OCI-LY1 (cell line): ENCODE data around the gene TLR3.

Experiments
- H2AFZ ChIP-seq: fragments of 200-600 bp; sonication (generic), shearing (Covaris generic); 2 replicates; pipeline ENCODE4 v1.6.0; 2014; ENCODE audit warnings: antibody characterized with exemption, mild to moderate bottlenecking, low read length
- H3F3A ChIP-seq: fragments of 200-600 bp; sonication (generic), shearing (Covaris generic); 2 replicates; pipeline ENCODE4 v1.6.0; 2014; ENCODE audit warnings: mild to moderate bottlenecking, antibody characterized with exemption, low read length, moderate library complexity; ENCODE audit not compliant: insufficient read depth
- H3K27ac ChIP-seq: fragments of 200-600 bp; sonication (generic); 2 replicates; pipeline ENCODE4 v1.5.1; 2014; ENCODE audit warnings: low read length, mixed run types, mild to moderate bottlenecking, low read depth; ENCODE audit not compliant: poor library complexity, severe bottlenecking
- H3K27me3 ChIP-seq: fragments of 200-600 bp; sonication (generic); 2 replicates; pipeline ENCODE4 v1.6.0; 2014; ENCODE audit warnings: antibody characterized with exemption, mild to moderate bottlenecking, low read length, moderate library complexity; ENCODE audit not compliant: insufficient read depth
- H3K36me3 ChIP-seq: fragments of 200-600 bp; sonication (generic); 2 replicates; pipeline ENCODE4 v1.6.1; 2014; ENCODE audit warnings: mild to moderate bottlenecking, antibody characterized with exemption, low read length, moderate library complexity, mixed read lengths; ENCODE audit not compliant: insufficient read depth
- H3K4me1 ChIP-seq: fragments of 200-600 bp; sonication (generic); 2 replicates; pipeline ENCODE4 v1.5.1; 2014; ENCODE audit warnings: mild to moderate bottlenecking, low read length, moderate library complexity; ENCODE audit not compliant: insufficient read depth, severe bottlenecking
- H3K4me2 ChIP-seq: fragments of 200-600 bp; sonication (generic), shearing (Covaris generic); 2 replicates; pipeline ENCODE4 v1.6.1; 2014; ENCODE audit warnings: low read length
- H3K4me3 ChIP-seq: fragments of 200-600 bp; sonication (generic); 2 replicates; pipeline ENCODE4 v1.5.1; 2014; ENCODE audit warnings: low read length, low read depth, mild to moderate bottlenecking, mixed read lengths; ENCODE audit not compliant: poor library complexity, severe bottlenecking
- H3K79me2 ChIP-seq: fragments of 200-600 bp; shearing (Covaris generic); 2 replicates; pipeline ENCODE4 v1.6.1; 2016; ENCODE audit warnings: mixed run types, low read length, mixed read lengths; ENCODE audit not compliant: insufficient read depth
- H3K9ac ChIP-seq: fragments of 200-600 bp; sonication (generic), shearing (Covaris generic); 2 replicates; pipeline ENCODE4 v1.6.1; 2014; ENCODE audit warnings: mild to moderate bottlenecking, low read length, mixed read lengths
- H3K9me2 ChIP-seq: fragments of 200-600 bp; sonication (generic), shearing (Covaris generic); 2 replicates; pipeline ENCODE4 v1.6.1; 2014; ENCODE audit warnings: low read depth, mild to moderate bottlenecking, low read length, mixed read lengths
- H3K9me3 ChIP-seq: fragments of 200-600 bp; shearing (Covaris generic); 2 replicates; pipeline ENCODE4 v1.6.1; 2014; ENCODE audit warnings: low read length, mixed read lengths
- H4K20me1 ChIP-seq: fragments of 200-600 bp; sonication (generic), shearing (Covaris generic); 2 replicates; pipeline ENCODE4 v1.6.0; 2016; ENCODE audit warnings: mild to moderate bottlenecking, low read length; ENCODE audit not compliant: insufficient read depth
- CTCF ChIP-seq: fragments of 200-600 bp; sonication (generic), shearing (Covaris generic); IDR thresholded peaks from 2 replicates; pipeline ENCODE4 v1.5.1; 2017; ENCODE audit warnings: mild to moderate bottlenecking, antibody characterized with exemption, low read length, moderate library complexity, mixed read lengths
- EZH2 ChIP-seq: fragments of 200-600 bp; sonication (generic), shearing (Covaris generic); IDR thresholded peaks from 2 replicates; pipeline ENCODE4 v1.8.0; 2017; ENCODE audit warnings: borderline replicate concordance, mixed run types, mild to moderate bottlenecking, antibody characterized with exemption, low read length, moderate library complexity, mixed read lengths

The TLR3 gene

GRCh38 chr4:186096681-186097165 is 27.8 kb downstream of the TLR3 start:
- H3K9me2 ChIP-seq: no peaks in the 10 kb centered on the region
- TF ChIP-seq EZH2 (no peak), CTCF (no peak)
- no peaks in the 10 kb centered on the region for H4K20me1 ChIP-seq
- H3K36me3 ChIP-seq: no peaks in the 10 kb centered on the region
- H3K4me2 ChIP-seq: no peak overlapping the region
- no peak overlapping the region for H2AFZ ChIP-seq
- no peaks in the 10 kb centered on the region for H3F3A ChIP-seq
- no peak overlapping the region for H3K4me3 ChIP-seq
- no peaks in the 10 kb centered on the region for H3K4me1 ChIP-seq
- H3K79me2 ChIP-seq: no peaks in the 10 kb centered on the region
- H3K9me3 ChIP-seq: no peaks in the 10 kb centered on the region
- no peak overlapping the region for H3K27ac ChIP-seq
- H3K9ac ChIP-seq: no peak overlapping the region
- no peaks in the 10 kb centered on the region for H3K27me3 ChIP-seq

DNA sequence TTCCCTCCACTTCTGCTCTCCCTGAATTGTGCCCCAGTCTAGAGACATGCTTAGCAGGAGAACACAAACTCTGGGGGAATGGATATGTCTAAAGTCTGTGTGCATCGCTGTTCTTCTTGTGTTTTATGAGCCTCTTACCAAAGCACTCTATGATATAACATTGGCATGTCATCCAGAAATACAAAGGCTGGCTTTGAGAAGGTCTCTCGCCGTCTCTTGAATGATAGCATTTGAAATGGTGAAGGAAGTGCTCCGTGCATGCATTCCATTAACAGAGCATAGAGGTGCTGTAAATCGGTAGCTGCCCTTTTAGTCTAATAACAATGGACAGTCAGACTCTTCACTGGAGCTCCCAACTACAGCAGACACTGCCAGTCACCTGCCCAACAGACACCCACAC is 28.4 kb downstream of the TLR3 start:
- Histone ChIP-seq H3F3A (no peaks in the 10 kb centered on the region), H4K20me1 (no peaks in the 10 kb centered on the region), H3K9me3 (no peaks in the 10 kb centered on the region)

GRCh38 chr4:186102931-186103330 is 34.0 kb downstream of the TLR3 start:
- no peaks in the 10 kb centered on the region for H4K20me1 ChIP-seq
- H3K27ac ChIP-seq: no peak overlapping the region
- H3K4me1 ChIP-seq: peaks cover 8% of the 10 kb centered on the region
- H3K4me2 ChIP-seq: no peak overlapping the region
- no peak overlapping the region for H3K4me3 ChIP-seq
- no peaks in the 10 kb centered on the region for H3K79me2 ChIP-seq
- H3F3A ChIP-seq: no peaks in the 10 kb centered on the region
- H3K36me3 ChIP-seq: no peaks in the 10 kb centered on the region
- H3K9me2 ChIP-seq: no peaks in the 10 kb centered on the region
- H2AFZ ChIP-seq: no peak overlapping the region
- no peaks in the 10 kb centered on the region for H3K9me3 ChIP-seq
- peaks cover 15% of the 10 kb centered on the region for H3K27me3 ChIP-seq
- no peak for TF ChIP-seq CTCF
- no peak for TF ChIP-seq EZH2
- H3K9ac ChIP-seq: no peak overlapping the region

More for the DNA sequence above, 28.4 kb downstream of the TLR3 start:
- no peak overlapping the region for H2AFZ ChIP-seq
- H3K4me1 ChIP-seq: no peaks in the 10 kb centered on the region
- H3K4me3 ChIP-seq: no peak overlapping the region
- H3K79me2 ChIP-seq: no peaks in the 10 kb centered on the region
- no peak overlapping the region for H3K9ac ChIP-seq
- no peak overlapping the region for H3K27ac ChIP-seq
- H3K4me2 ChIP-seq: no peak overlapping the region
- H3K36me3 ChIP-seq: no peaks in the 10 kb centered on the region
- H3K9me2 ChIP-seq: no peaks in the 10 kb centered on the region
- no peaks in the 10 kb centered on the region for H3K27me3 ChIP-seq
- TF ChIP-seq EZH2: no peak
- no peak for TF ChIP-seq CTCF
